ENCODE measurements around the gene IL23R. TPM values are rescaled to one million over a fixed set of nuclear protein-coding genes. Genes with fewer than 3 reads are reported as not detected.

Gene IL23R
- total and polyA plus RNA-seq, 2 experiments from 2014 or later = not detected

DNA sequence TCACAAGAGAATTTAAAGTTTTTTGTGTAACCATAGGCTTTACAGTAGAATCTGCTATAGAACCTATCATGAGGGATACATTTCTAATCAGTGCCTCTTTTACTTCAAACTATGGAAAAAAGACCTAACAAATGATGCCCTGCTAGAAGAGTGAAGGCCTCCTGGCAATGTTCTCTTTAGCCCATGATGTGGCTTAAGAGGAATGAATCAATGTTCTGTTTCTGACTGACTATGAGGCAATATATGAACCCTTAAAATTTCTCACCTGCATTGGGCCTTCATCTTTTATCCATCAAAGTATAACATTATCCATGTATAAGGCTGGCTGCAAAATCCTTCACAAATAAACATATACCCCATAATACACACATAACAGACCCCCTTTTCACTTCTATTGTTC, 75.8 kb downstream of the IL23R start:
- TF ChIP-seq EZH2phosphoT487 (IDR thresholded peaks at IDR 0.05; ENCODE audit: insufficient read depth, low read depth) = no peak
- TF ChIP-seq EZH2 (IDR thresholded peaks at IDR 0.05; ENCODE audit: insufficient read depth, poor library complexity, severe bottlenecking) = no peak
- H3K4me3 ChIP-seq = no peak overlapping the region
- H3K27me3 ChIP-seq (replicated peaks; ENCODE audit: insufficient read depth) = no peaks in the 10 kb centered on the region; the same call in 1 of the 2 replicates
- no peaks in the 10 kb centered on the region for H3F3A ChIP-seq (ENCODE audit: insufficient read depth)
- no peak for DNase-seq
- H3K79me2 ChIP-seq (ENCODE audit: insufficient read depth) = no peaks in the 10 kb centered on the region
- H4K20me1 ChIP-seq (ENCODE audit: insufficient read depth) = no peaks in the 10 kb centered on the region
- H3K4me2 ChIP-seq (ENCODE audit: unreplicated experiment) = no peak overlapping the region
- in situ Hi-C loops (cut with MboI) = no loop called here
- no peaks in the 10 kb centered on the region for H3K4me1 ChIP-seq (ENCODE audit: insufficient read depth)
- H2AFZ ChIP-seq = no peak overlapping the region
- H3K27ac ChIP-seq = no peak overlapping the region
- no peaks in the 10 kb centered on the region for H3K9me2 ChIP-seq (ENCODE audit: insufficient read depth)
- H3K9ac ChIP-seq = no peak overlapping the region
- no peaks in the 10 kb centered on the region for H3K36me3 ChIP-seq (ENCODE audit: low read depth)
- no peaks in the 10 kb centered on the region for H3K9me3 ChIP-seq (ENCODE audit: low read depth)

- Histone ChIP-seq H3K79me2 (ENCODE audit: insufficient read depth) (no peaks in the 10 kb centered on the region), H3K9ac (no peak overlapping the region), H3K36me3 (ENCODE audit: low read depth) (no peaks in the 10 kb centered on the region), H3F3A (ENCODE audit: insufficient read depth) (no peaks in the 10 kb centered on the region), H4K20me1 (ENCODE audit: insufficient read depth) (no peaks in the 10 kb centered on the region), H3K4me1 (ENCODE audit: insufficient read depth) (no peaks in the 10 kb centered on the region), H2AFZ (no peak overlapping the region), H3K4me2 (ENCODE audit: unreplicated experiment) (no peak overlapping the region), H3K4me3 (no peak overlapping the region), H3K9me2 (ENCODE audit: insufficient read depth) (no peaks in the 10 kb centered on the region), H3K27ac (no peak overlapping the region), H3K27me3 (replicated peaks; ENCODE audit: insufficient read depth) (peaks cover 5% of the 10 kb centered on the region; the same call in 1 of the 2 replicates), H3K9me3 (ENCODE audit: low read depth) (peaks cover 9% of the 10 kb centered on the region)
- in situ Hi-C loops (cut with MboI) = no loop called here
- TF ChIP-seq EZH2phosphoT487 (IDR thresholded peaks at IDR 0.05; ENCODE audit: insufficient read depth, low read depth) (no peak), EZH2 (IDR thresholded peaks at IDR 0.05; ENCODE audit: insufficient read depth, poor library complexity, severe bottlenecking) (no peak)
- 31 to 35% methylated on average over 2 of the region's 2 CpGs for WGBS, 2 experiments (ENCODE audit: low coverage in 1 of 2, low lambda C conversion rate in 2 of 2, missing lambda C conversion rate in 2 of 2)
- no peak for DNase-seq
Observed at GRCh38 chr1:67250051-67250653, 83.9 kb downstream of the IL23R start.

- Histone ChIP-seq H3K4me1 (ENCODE audit: insufficient read depth) (no peaks in the 10 kb centered on the region), H3K9me3 (ENCODE audit: low read depth) (no peaks in the 10 kb centered on the region), H3K4me2 (ENCODE audit: unreplicated experiment) (no peak overlapping the region), H3K9me2 (ENCODE audit: insufficient read depth) (no peaks in the 10 kb centered on the region), H3K4me3 (no peak overlapping the region), H3K36me3 (ENCODE audit: low read depth) (no peaks in the 10 kb centered on the region), H3K27me3 (replicated peaks; ENCODE audit: insufficient read depth) (no peaks in the 10 kb centered on the region; the same call in 1 of the 2 replicates), H3K79me2 (ENCODE audit: insufficient read depth) (no peaks in the 10 kb centered on the region), H3K27ac (no peak overlapping the region), H2AFZ (no peak overlapping the region), H3F3A (ENCODE audit: insufficient read depth) (no peaks in the 10 kb centered on the region), H3K9ac (no peak overlapping the region), H4K20me1 (ENCODE audit: insufficient read depth) (no peaks in the 10 kb centered on the region)
- in situ Hi-C loops (cut with MboI) = no loop called here
- TF ChIP-seq EZH2 (IDR thresholded peaks at IDR 0.05; ENCODE audit: insufficient read depth, poor library complexity, severe bottlenecking) (no peak), EZH2phosphoT487 (IDR thresholded peaks at IDR 0.05; ENCODE audit: insufficient read depth, low read depth) (no peak)
- 0 to 9% methylated on average over 2 of the region's 2 CpGs for WGBS, 2 experiments (ENCODE audit: low coverage in 1 of 2, low lambda C conversion rate in 2 of 2, missing lambda C conversion rate in 2 of 2)
- DNase-seq = peak; percentile 12
Observed at GRCh38 chr1:67256291-67257172, 90.3 kb downstream of the IL23R start.

DNA sequence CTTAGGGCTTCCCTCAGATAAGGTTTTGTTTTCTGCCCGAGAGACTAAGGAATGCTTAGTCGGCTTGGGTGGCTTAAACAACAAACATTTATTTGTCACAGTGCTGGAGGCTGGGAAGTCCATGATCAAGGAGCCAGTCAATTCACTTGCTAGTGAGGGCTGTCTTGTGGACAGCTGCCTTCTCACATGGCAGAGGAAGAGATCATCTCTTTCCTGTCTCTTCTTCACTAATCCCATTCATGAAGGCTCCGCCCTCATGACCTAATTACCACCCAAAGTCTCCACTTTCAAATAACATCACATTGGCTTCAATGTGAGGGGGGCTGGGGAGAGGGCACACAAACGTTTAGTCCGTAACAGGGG, 90.9 kb downstream of the IL23R start:
- Histone ChIP-seq H3K79me2 (ENCODE audit: insufficient read depth) (no peaks in the 10 kb centered on the region), H3F3A (ENCODE audit: insufficient read depth) (no peaks in the 10 kb centered on the region), H3K9me2 (ENCODE audit: insufficient read depth) (no peaks in the 10 kb centered on the region), H3K27me3 (replicated peaks; ENCODE audit: insufficient read depth) (no peaks in the 10 kb centered on the region; the same call in 1 of the 2 replicates), H3K9me3 (ENCODE audit: low read depth) (no peaks in the 10 kb centered on the region), H2AFZ (no peak overlapping the region), H3K4me3 (no peak overlapping the region), H3K36me3 (ENCODE audit: low read depth) (no peaks in the 10 kb centered on the region), H3K9ac (no peak overlapping the region), H3K4me2 (ENCODE audit: unreplicated experiment) (no peak overlapping the region), H4K20me1 (ENCODE audit: insufficient read depth) (no peaks in the 10 kb centered on the region), H3K4me1 (ENCODE audit: insufficient read depth) (no peaks in the 10 kb centered on the region), H3K27ac (no peak overlapping the region)
- WGBS, 2 experiments (ENCODE audit: low coverage in 1 of 2, low lambda C conversion rate in 2 of 2, missing lambda C conversion rate in 2 of 2) = 24 to 29% methylated on average over 5 of the region's 5 CpGs
- in situ Hi-C loops (cut with MboI) = no loop called here
- TF ChIP-seq EZH2phosphoT487 (IDR thresholded peaks at IDR 0.05; ENCODE audit: insufficient read depth, low read depth) (no peak), EZH2 (IDR thresholded peaks at IDR 0.05; ENCODE audit: insufficient read depth, poor library complexity, severe bottlenecking) (no peak)
- no peak for DNase-seq

Data from GM23248 (cell line).